Fibroblast of skin of right biceps (primary cell): ENCODE results near the gene SREBF2.

Source experiments
- DNase-seq: peaks from one replicate; pipeline ENCODE4 v3.0.0-alpha.2; 2013

The SREBF2 gene

GRCh38 chr22:41923595-41924276 lies 90.8 kb downstream of the SREBF2 start:
- DNase-seq = no peak

- peak; percentile 59 for DNase-seq
Observed at GRCh38 chr22:41925783-41926460, 93.0 kb downstream of the SREBF2 start.

GRCh38 chr22:41927813-41928212 lies 94.9 kb downstream of the SREBF2 start:
- DNase-seq = no peak

- DNase-seq = no peak
Observed at GRCh38 chr22:41928593-41929417, 95.9 kb downstream of the SREBF2 start.

- DNase-seq = no peak
Observed at GRCh38 chr22:41929418-41929810, 96.5 kb downstream of the SREBF2 start.

GRCh38 chr22:41931701-41932269 lies 98.9 kb downstream of the SREBF2 start:
- no peak for DNase-seq

- DNase-seq = no peak
Observed at GRCh38 chr22:41932353-41932752, 99.4 kb downstream of the SREBF2 start.

- DNase-seq = no peak
Observed at GRCh38 chr22:41933411-41934177, 100.7 kb downstream of the SREBF2 start.

- no peak for DNase-seq
Observed at GRCh38 chr22:41934284-41935014, 101.5 kb downstream of the SREBF2 start.

- DNase-seq = no peak
Observed at GRCh38 chr22:41935015-41935351, 102.1 kb downstream of the SREBF2 start.

- no peak for DNase-seq
Observed at GRCh38 chr22:41935509-41935908, 102.6 kb downstream of the SREBF2 start.

GRCh38 chr22:41936894-41937169 lies 103.9 kb downstream of the SREBF2 start:
- DNase-seq = no peak

GRCh38 chr22:41939981-41940831 lies 107.3 kb downstream of the SREBF2 start:
- no peak for DNase-seq

GRCh38 chr22:41940832-41941765 lies 108.2 kb downstream of the SREBF2 start:
- peak; percentile 76 for DNase-seq

- DNase-seq = no peak
Observed at GRCh38 chr22:41943661-41944209, 110.8 kb downstream of the SREBF2 start.

- DNase-seq = peak; percentile 95
Observed at GRCh38 chr22:41946629-41947423, 113.9 kb downstream of the SREBF2 start, which contains the start of gene CENPM. CENPM (minus strand) TSS chr22:41947152; CDS start chr22:41947076, 76 bp downstream.

GRCh38 chr22:41947424-41948080 lies 114.6 kb downstream of the SREBF2 start:
- no peak for DNase-seq

- DNase-seq = no peak
Observed at GRCh38 chr22:41948142-41948541, 115.2 kb downstream of the SREBF2 start.
